ENCODE data around the gene ATP8B2. TPM values are rescaled to one million over a fixed set of nuclear protein-coding genes. Genes with fewer than 3 reads are reported as not detected.
"Not testable (repeated sequence)": the region's sequence is repeated elsewhere in the genome, so short reads cannot be mapped to it uniquely, and the experiment has no call there.

The ATP8B2 gene
- polyA plus RNA-seq, 1 of the 3 experiments (the other 2 are of a cell fraction): 50.7 TPM

- Histone ChIP-seq H3K9me3 (no peaks in the 10 kb centered on the region), H3K4me3 (ENCODE audit: low read depth in 2 of 2, low read length in 1 of 2) (no peak overlapping the region), H4K20me1 (ENCODE audit: insufficient read depth) (no peaks in the 10 kb centered on the region), H3K9ac (no peak overlapping the region), H3K79me2 (ENCODE audit: insufficient read depth) (no peaks in the 10 kb centered on the region), H3K36me3 (replicated peaks in 1 of 2; ENCODE audit: control insufficient read depth in 1 of 2, insufficient read depth in 2 of 2, low read length in 1 of 2) (no peaks in the 10 kb centered on the region), H2AFZ (ENCODE audit: low read depth) (no peak overlapping the region), H3F3A (replicated peaks; ENCODE audit: insufficient read depth) (no peaks in the 10 kb centered on the region), H3K4me1 (ENCODE audit: control insufficient read depth in 1 of 2, insufficient read depth in 2 of 2, low read depth in 1 of 2, low read length in 1 of 2) (no peaks in the 10 kb centered on the region), H3K4me2 (no peak overlapping the region), H3K27me3 (ENCODE audit: insufficient read depth) (no peaks in the 10 kb centered on the region), H3K27ac (ENCODE audit: low read depth in 2 of 2, low read length in 1 of 2) (no peak overlapping the region), H3K9me2 (no peaks in the 10 kb centered on the region)
- TF ChIP-seq MXI1 (IDR thresholded peaks at IDR 0.05; ENCODE audit: low read depth, low read length): no peak
- no peak for TF ChIP-seq USF2 (IDR thresholded peaks at IDR 0.05; ENCODE audit: borderline replicate concordance, low read depth, low read length)
- no peak for TF ChIP-seq CTCF (IDR thresholded peaks at IDR 0.05)
- 41% methylated on average over 3 of the region's 3 CpGs for WGBS (ENCODE audit: low lambda C conversion rate)
- ChIA-PET POLR2A (no interaction called here), CTCF (interaction anchor here (1.2 to 2.1 kb wide), 2 partner anchors 26 to 32 kb away, joined by 4 to 12 read pairs; no protein-coding TSS in a partner anchor)
- DNase-seq: no peak
Observed at GRCh38 chr1:154361357-154361756, 36.0 kb downstream of the ATP8B2 start.

- H3K27me3 ChIP-seq (ENCODE audit: insufficient read depth): no peaks in the 10 kb centered on the region
- H3F3A ChIP-seq (replicated peaks; ENCODE audit: insufficient read depth): no peaks in the 10 kb centered on the region
- no peak for TF ChIP-seq CHD2 (IDR thresholded peaks at IDR 0.05; ENCODE audit: low read length, partially characterized antibody)
- TF ChIP-seq MXI1 (IDR thresholded peaks at IDR 0.05; ENCODE audit: low read depth, low read length): no peak
- TF ChIP-seq NRF1 (IDR thresholded peaks at IDR 0.05; ENCODE audit: low read depth, low read length): no peak
- no peak for TF ChIP-seq TCF12 (IDR thresholded peaks at IDR 0.05)
- TF ChIP-seq MAX (IDR thresholded peaks at IDR 0.05; ENCODE audit: low read depth): no peak
- no peak for TF ChIP-seq FOSL2 (IDR thresholded peaks at IDR 0.05; ENCODE audit: borderline replicate concordance, low read depth)
- no peak for TF ChIP-seq REST (IDR thresholded peaks at IDR 0.05; ENCODE audit: low read depth, low read length)
- no peak for TF ChIP-seq YY1 (IDR thresholded peaks at IDR 0.05; ENCODE audit: low read depth)
- TF ChIP-seq RFX5 (IDR thresholded peaks at IDR 0.05; ENCODE audit: low read length): no peak
- TF ChIP-seq RCOR1 (IDR thresholded peaks at IDR 0.05; ENCODE audit: low read length): no peak
- TF ChIP-seq MEF2A (IDR thresholded peaks at IDR 0.05; ENCODE audit: borderline replicate concordance, low read depth): no peak
- TF ChIP-seq RXRA (IDR thresholded peaks at IDR 0.05; ENCODE audit: borderline replicate concordance, low read depth): no peak
- H3K36me3 ChIP-seq (replicated peaks in 1 of 2; ENCODE audit: control insufficient read depth in 1 of 2, insufficient read depth in 2 of 2, low read length in 1 of 2): no peaks in the 10 kb centered on the region
- H3K9ac ChIP-seq: no peak overlapping the region
- no peak overlapping the region for H3K4me3 ChIP-seq (ENCODE audit: low read depth in 2 of 2, low read length in 1 of 2)
- DNase-seq: no peak
- H2AFZ ChIP-seq (ENCODE audit: low read depth): no peak overlapping the region
- POLR2A ChIA-PET: no interaction called here
- CTCF ChIA-PET: no interaction called here
- H3K79me2 ChIP-seq (ENCODE audit: insufficient read depth): no peaks in the 10 kb centered on the region
- no peaks in the 10 kb centered on the region for H3K9me2 ChIP-seq
- no peak overlapping the region for H3K27ac ChIP-seq (ENCODE audit: low read depth in 2 of 2, low read length in 1 of 2)
- 80% methylated on average over 6 of the region's 6 CpGs for WGBS (ENCODE audit: low lambda C conversion rate)
- H3K4me1 ChIP-seq (ENCODE audit: control insufficient read depth in 1 of 2, insufficient read depth in 2 of 2, low read depth in 1 of 2, low read length in 1 of 2): no peaks in the 10 kb centered on the region
- H3K9me3 ChIP-seq: no peaks in the 10 kb centered on the region
- no peaks in the 10 kb centered on the region for H4K20me1 ChIP-seq (ENCODE audit: insufficient read depth)
- H3K4me2 ChIP-seq: no peak overlapping the region
Observed at GRCh38 chr1:154371436-154371835, 46.1 kb downstream of the ATP8B2 start.

GRCh38 chr1:154373777-154374357, 48.5 kb downstream of the ATP8B2 start:
- H2AFZ ChIP-seq (ENCODE audit: low read depth); H3K4me2 ChIP-seq; H4K20me1 ChIP-seq (ENCODE audit: insufficient read depth); H3K27ac ChIP-seq (ENCODE audit: low read depth in 2 of 2, low read length in 1 of 2); H3K36me3 ChIP-seq (replicated peaks in 1 of 2; ENCODE audit: control insufficient read depth in 1 of 2, insufficient read depth in 2 of 2, low read length in 1 of 2); H3K4me1 ChIP-seq (ENCODE audit: control insufficient read depth in 1 of 2, insufficient read depth in 2 of 2, low read depth in 1 of 2, low read length in 1 of 2); H3F3A ChIP-seq (replicated peaks; ENCODE audit: insufficient read depth); H3K4me3 ChIP-seq (ENCODE audit: low read depth in 2 of 2, low read length in 1 of 2); H3K27me3 ChIP-seq (ENCODE audit: insufficient read depth); DNase-seq; H3K79me2 ChIP-seq (ENCODE audit: insufficient read depth); H3K9me2 ChIP-seq; CTCF ChIA-PET; H3K9me3 ChIP-seq; H3K9ac ChIP-seq: not testable (repeated sequence)
- POLR2A ChIA-PET: interaction anchor here (0.6 kb wide), 1 partner anchor 13 kb away, joined by 4 read pairs; no protein-coding TSS in a partner anchor
- 80% methylated on average over 7 of the region's 7 CpGs for WGBS (ENCODE audit: low lambda C conversion rate)
